Measurements from ENCODE around the gene C6orf52.

C6orf52 gene

GRCh38 chr6:10627800-10628199 is 66.6 kb downstream of the C6orf52 start:
- TF ChIP-seq CTCF (IDR thresholded peaks at IDR 0.05), result no peak
- no peak overlapping the region for H3K27ac Mint-ChIP-seq
- H3K4me3 Mint-ChIP-seq, result no peak overlapping the region
- H3K4me1 Mint-ChIP-seq, result peaks cover 8% of the 10 kb centered on the region
- H3K27me3 Mint-ChIP-seq (ENCODE audit: low read depth, poor library complexity), result no peaks in the 10 kb centered on the region
- peaks cover 10% of the 10 kb centered on the region for H3K9me3 Mint-ChIP-seq
- DNase-seq, result no peak
- H3K36me3 Mint-ChIP-seq (ENCODE audit: low read depth), result peaks cover 47% of the 10 kb centered on the region

GRCh38 chr6:10626154-10626741 is 68.2 kb downstream of the C6orf52 start:
- Mint-ChIP-seq H3K9me3 (peaks cover 19% of the 10 kb centered on the region), H3K27me3 (ENCODE audit: low read depth, poor library complexity) (no peaks in the 10 kb centered on the region)

DNA sequence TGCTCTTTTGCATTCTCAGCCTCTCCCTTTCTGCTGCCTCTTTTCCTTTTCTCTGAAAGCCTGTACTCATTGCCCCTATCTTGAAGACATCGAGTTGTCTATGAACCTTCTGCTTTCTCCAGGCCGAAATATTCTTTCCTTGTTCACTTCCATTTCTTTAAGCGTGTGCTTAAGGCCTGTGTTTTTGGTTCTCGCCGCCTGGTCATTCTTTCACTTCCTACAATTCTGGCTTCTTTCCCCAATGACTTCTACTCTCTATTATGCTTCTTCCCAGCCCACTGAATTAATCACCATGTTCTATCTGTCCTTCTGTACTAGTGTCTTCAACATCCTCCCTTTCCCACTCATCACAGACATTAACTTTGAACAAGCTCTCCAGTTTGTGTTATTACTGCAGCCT is 69.6 kb downstream of the C6orf52 start:
- H3K27ac Mint-ChIP-seq, result no peak overlapping the region
- peaks cover 10% of the 10 kb centered on the region for H3K4me1 Mint-ChIP-seq
- no peak overlapping the region for H3K4me3 Mint-ChIP-seq
- peaks cover 21% of the 10 kb centered on the region for H3K9me3 Mint-ChIP-seq
- H3K36me3 Mint-ChIP-seq (ENCODE audit: low read depth), result peaks cover 66% of the 10 kb centered on the region
- H3K27me3 Mint-ChIP-seq (ENCODE audit: low read depth, poor library complexity), result no peaks in the 10 kb centered on the region
- no peak for DNase-seq
- no peak for TF ChIP-seq CTCF (IDR thresholded peaks at IDR 0.05)

More at GRCh38 chr6:10626154-10626741, 68.2 kb downstream of the C6orf52 start:
- Mint-ChIP-seq H3K27ac (no peak overlapping the region), H3K4me1 (peaks cover 8% of the 10 kb centered on the region), H3K36me3 (ENCODE audit: low read depth) (peaks cover 60% of the 10 kb centered on the region), H3K4me3 (no peak overlapping the region)
- TF ChIP-seq CTCF (IDR thresholded peaks at IDR 0.05), result no peak
- no peak for DNase-seq

DNA sequence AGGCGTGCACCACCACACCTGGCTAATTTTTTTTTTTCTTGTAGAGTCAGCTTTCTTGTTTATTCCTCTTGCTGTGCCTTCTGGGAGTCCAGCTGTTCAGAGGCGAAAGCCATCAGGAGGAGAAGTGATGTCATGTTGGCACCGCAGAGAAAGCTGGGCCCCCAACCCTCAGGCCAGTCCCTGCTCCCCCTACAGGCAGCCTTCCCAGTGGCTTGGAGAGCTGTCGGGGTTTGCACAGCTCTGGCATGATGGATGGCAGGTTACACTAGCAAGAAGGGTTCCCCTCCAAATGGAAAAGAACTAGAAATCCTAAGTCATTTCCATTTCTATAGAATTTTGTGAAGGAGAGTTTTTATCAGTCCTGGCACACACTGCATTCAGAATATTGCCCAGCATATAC is 72.6 kb downstream of the C6orf52 start:
- H3K27ac Mint-ChIP-seq, result no peak overlapping the region
- DNase-seq, result no peak
- H3K36me3 Mint-ChIP-seq (ENCODE audit: low read depth), result peaks cover 66% of the 10 kb centered on the region
- H3K4me3 Mint-ChIP-seq, result no peak overlapping the region
- H3K27me3 Mint-ChIP-seq (ENCODE audit: low read depth, poor library complexity), result no peaks in the 10 kb centered on the region
- H3K4me1 Mint-ChIP-seq, result peaks cover 12% of the 10 kb centered on the region
- peaks cover 21% of the 10 kb centered on the region for H3K9me3 Mint-ChIP-seq
- no peak for TF ChIP-seq CTCF (IDR thresholded peaks at IDR 0.05)
